NT2/D1 (cell line): Measurements from ENCODE around the gene ABI1.

Source experiments
- SUZ12 ChIP-seq: IDR thresholded peaks from 2 replicates; pipeline ENCODE4 v1.6.1; 2011; ENCODE audit not compliant: insufficient read length, insufficient read depth; ENCODE audit errors: extremely low read depth
- YY1 ChIP-seq: IDR thresholded peaks from 2 replicates; pipeline ENCODE4 v1.6.1; 2011; ENCODE audit not compliant: insufficient read length, insufficient read depth

- TF ChIP-seq SUZ12 = no peak
- no peak for TF ChIP-seq YY1
Measured at GRCh38 chr10:26706936-26707335, 153.8 kb downstream of the ABI1 start.
